Hematopoietic multipotent progenitor cell (in vitro differentiated cells): Measurements from ENCODE around the gene TCF4. TPM values are rescaled to one million over a fixed set of nuclear protein-coding genes. Genes with fewer than 3 reads are reported as not detected.

Source experiments
- DNase-seq, 3 donors: peaks; one replicate each; pipeline ENCODE4 v3.0.0-alpha.2; 2011 to 2015; ENCODE audit warnings: low read depth in 2 of 3, low spot score in 2 of 3
- total RNA-seq: library from RNA; depleted of rRNA; stranded (reverse); fragments of >200 nt; gene quantifications from one replicate; pipeline ENCODE4 v1.2.3, GENCODE V29; 2012

Gene TCF4
- total RNA-seq, 1 donor = 127 TPM

DNA sequence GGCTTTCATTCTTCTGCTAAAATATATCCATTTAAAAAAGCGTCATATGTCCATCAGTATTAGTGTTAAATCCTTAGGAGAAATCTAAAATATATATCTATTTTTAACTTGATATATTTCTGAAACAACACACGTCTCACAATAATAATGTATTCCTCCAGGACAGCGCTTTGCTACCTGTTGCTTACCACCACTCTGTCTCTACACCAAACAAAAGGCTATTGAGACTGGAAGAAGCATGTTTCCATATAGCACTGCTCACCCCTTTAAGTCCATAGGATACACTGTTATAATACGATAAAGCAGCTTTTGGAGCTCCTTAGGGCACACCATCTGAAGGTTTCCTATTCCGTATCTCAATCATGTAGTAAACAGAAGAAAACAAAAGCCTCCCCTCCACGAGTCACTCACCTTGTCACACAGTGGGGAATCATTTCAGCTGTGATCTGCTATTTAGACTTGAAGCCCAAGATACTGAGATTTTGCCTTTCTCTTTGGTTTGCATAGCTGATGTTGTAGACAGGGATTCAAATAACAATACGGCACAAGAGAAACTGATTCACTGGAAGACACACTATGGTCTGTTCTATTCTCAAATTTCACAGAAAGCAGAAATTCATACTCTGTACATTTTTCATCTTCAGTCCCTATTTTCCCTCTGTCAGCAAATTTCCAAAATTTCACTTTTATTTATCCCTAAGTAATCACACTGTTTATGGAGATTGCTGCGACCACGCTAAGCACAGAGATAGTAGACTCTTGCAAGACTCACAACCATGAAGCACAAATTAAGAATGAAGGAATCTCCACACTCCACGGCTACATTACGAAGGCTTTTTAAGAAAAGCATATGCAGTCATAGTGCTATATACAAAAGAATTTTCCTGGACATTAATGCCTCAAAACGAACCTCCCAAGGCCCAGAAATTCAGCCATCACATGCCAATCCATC lies 187.1 kb downstream of the TCF4 start:
- no peak for DNase-seq

DNA sequence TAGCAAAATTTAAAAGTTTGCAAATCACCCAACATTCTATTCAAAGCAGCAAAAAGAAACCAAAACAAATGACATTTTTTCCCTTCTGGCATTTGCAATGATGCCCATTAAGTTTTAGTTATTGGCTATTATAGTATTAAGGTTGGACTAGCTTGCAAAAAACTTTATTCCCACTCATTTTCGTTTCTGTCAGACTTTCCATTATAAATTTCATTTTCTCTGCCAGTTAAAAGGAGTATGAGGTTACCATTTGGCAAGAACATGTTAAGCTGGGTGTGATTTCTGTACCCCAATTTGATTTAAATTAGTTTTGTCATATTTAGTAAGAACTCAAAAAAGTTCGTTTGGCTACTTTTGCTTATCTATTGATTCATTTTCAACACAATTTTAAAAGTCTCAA lies 187.9 kb downstream of the TCF4 start:
- DNase-seq = no peak

DNA sequence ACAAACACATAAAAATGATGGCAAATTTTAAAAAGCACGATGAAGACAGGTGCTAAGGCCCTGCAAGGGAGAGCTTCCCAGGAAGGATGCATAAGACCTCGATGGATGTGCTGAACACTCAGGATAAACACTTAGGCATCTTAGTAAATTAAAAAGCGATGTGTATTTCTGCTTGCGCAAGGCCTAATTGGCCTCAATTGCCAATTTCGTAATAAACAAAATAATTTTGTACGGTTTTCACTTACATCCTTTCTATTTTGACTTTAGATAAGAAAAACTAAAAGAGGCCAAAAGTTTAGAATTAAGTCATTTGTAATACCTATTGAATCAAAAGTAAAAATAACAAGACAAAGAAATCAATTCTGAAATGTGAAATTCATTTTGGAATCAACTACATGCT lies 189.1 kb downstream of the TCF4 start:
- DNase-seq = no peak

DNA sequence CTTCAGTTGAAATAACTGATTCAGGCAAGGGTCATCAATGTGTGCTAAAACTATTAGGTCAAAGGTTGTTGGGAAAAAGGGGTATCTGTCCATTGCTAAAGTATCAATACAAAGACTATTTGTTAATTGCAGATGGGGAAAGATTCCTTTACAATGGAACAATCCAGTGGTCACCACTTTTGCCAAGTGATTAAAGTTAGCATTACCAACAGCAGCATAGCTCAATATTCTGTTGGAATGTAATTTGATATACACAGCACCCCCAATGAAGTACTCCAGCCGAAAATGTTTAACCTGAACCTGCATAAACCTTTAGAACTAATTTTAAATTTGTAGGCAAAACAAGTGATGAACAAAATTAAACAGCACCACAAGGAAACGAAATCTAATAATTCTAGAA lies 191.0 kb downstream of the TCF4 start:
- DNase-seq = no peak

DNA sequence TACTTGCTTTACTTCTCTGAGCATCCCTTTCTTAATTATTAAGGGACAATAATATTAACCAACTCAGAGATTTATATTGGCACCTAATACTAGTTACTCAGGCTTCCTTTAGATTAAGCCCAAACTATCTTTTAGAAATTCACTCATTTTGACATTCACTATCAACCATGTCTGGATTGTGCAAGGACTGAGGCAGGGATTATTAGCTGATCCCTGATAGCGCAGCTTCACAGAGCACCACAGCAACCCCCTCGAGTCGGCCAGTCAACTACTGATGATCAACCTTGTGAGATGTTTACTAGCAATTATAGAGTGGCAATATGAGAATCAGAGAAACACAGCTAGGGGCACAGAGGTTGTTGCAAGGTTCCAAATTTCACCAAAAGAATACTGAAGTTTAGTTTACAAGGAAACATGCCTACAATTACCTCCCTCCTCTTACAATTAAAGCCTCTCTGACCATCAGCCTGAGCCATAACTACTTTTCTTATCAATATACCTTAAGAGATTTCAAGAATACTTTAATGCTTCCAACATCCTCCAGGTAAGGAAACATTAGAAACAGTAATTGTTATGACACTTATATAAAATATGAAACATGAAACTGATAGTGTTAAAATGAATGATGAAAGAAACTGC lies 191.6 kb downstream of the TCF4 start:
- DNase-seq = no peak

DNA sequence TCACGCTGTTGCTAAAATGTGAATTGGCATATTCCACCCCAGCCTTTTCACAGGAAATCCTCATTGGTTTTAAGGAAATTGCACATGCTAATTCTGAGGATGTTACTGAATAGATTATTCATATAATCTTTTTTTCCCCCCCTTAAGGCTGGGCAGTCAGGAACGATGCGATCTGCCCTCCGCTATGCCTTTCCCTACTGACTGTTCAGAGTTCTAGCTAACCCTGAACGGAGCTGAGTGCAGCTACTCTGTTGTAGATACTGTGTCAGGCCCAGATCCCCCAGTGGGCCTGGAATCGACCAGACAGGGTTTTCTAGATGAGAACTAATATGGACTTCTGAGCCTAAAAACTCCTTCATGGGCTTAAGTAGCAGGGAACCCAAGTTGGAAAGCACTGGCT lies 192.2 kb downstream of the TCF4 start:
- no peak for DNase-seq

DNA sequence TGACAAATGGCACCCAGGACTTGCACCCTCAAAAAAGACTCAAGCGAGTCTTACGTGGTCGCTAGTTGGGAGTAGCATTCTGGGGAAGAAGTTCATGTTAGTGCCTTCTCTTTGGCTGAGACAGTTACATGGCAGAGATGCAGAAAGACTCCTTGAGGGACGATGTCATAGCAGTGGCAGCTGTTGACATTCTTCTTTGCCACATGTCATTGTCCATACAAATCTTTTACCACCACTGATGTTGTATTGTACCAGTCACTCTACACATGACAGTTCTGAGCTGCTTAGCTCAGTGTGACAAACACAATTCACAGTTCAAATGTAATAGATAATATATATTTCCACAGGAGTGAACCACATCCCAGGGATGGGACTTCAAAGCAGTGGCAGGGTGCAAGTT lies 197.1 kb downstream of the TCF4 start:
- no peak for DNase-seq

DNA sequence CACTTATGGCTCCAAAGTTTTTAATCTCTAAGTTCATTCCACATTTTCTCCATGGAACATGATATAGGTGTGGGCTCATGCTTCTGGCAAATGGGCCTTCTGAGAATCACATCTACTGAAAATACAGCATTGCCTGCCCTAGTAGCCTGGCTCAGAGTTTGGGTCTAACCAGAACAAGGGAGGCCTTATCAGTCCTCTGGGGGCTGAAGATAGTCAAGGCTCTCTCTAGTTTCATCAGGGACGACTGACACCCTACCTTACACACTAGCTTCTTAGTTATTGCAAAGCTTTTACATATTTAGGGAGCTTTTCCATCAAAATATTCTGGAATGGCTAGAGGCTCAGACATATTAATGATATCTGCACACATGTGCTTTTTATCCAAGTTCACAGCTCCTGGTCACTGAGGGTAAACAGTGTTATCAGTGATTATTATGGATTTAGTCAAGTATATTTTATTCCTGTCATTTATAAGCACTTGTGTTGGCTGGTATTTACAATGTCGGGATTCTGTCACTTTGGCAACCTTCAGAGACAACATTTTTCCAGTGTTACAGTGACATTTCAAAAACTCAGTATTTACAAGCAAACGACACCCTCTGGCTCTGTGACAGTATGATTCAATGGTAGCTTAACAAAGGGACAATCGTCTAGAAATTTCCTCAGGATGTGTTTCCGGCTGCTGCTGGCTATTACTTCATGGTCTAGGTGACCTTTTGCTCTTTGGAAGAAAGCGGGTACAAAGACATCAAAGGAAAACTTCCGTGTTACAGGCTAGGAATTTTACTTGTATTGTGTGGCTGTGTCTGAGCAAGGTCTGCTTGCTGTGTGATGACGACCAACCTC lies 200.6 kb downstream of the TCF4 start:
- DNase-seq = no peak

DNA sequence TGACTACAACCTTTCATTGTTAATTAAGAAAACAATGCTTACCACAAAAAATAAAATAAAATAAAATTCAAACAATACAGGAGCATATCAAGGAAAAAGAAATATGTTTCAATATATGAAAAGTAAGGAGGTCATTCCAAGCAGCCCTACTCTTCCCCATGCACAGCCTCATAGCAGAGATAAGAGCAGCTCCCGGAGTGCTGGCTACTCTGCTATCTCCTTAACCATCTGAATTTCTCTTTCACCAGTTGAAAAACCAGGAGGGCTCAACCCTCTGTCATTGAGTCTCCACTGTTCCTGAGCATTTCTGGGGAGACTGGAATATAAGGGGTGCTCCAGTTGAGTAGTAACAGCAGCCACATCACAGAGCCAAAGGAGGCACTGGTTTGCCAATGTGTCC lies 201.4 kb downstream of the TCF4 start:
- DNase-seq = no peak

DNA sequence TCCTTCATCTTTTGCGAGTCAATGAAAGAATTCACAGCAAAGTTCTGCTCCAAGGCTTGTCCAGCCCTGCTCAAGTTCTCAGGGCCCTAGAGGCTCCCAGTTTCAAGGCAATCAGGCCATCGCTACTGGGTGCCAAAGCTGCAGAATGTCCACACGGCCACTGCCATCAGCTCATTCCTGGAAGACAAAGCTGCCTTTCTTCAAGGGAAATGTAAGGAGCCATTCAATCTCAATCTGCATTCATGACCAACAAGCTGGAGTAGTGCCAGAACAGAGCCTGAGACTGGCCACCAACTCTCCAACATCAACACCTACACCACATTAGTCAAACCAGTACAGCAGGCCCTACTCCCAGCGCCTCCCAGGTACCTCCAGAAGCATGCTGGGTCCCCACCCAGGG lies 202.2 kb downstream of the TCF4 start:
- no peak for DNase-seq

DNA sequence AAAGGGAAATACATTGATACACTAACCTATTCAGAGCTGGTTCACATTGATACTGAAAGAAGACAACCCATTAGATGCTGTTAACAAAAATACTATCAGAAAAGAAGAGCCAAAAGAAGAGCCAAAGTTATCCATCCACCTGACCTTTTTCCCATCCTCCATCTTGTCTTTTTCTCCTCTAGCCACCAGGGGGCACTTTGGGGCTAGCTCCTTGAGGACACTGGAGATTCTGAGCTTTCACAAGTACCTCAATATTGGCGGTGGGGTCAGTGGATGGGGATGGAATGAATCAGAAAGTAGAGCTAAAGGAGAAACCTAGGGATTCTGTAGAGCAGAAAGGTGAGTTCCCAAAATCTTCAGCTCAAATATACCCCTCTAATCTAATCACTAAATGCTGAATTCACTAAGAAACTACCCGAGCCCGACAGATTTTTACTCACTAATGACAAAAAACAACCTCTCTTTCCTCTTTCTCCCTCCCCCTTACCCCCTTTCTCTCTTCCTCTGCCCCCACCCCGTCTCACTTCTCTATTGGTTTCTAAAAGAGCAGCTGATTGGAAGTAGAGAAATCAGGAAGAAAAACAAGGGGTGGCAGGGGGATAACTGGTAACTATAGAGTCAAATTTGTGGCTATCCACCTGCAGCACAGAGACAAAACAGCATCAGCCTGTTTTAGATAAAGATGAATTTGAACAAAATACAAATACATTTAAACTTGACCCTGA lies 203.3 kb downstream of the TCF4 start:
- DNase-seq = peak in 1 of 3 donors; percentile 33

DNA sequence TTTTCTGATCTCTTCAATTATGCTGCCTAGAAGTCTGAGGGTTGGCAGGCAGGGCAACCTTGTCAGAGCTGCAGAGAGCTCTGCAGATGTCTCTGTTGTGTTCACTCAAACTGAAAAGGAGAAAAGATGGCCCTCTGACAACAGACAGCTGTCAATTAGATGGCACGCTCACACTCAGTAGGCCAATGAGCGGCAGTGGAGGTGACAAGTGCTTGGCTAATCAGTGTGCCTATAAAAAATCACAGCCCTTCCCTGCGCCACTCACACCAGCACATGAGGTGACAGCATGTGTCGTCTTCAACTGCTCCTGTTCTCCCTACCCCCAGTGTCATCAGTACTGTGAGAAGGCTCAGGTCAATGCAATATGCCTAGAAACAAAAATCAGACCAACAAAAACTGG lies 203.9 kb downstream of the TCF4 start:
- DNase-seq = no peak

DNA sequence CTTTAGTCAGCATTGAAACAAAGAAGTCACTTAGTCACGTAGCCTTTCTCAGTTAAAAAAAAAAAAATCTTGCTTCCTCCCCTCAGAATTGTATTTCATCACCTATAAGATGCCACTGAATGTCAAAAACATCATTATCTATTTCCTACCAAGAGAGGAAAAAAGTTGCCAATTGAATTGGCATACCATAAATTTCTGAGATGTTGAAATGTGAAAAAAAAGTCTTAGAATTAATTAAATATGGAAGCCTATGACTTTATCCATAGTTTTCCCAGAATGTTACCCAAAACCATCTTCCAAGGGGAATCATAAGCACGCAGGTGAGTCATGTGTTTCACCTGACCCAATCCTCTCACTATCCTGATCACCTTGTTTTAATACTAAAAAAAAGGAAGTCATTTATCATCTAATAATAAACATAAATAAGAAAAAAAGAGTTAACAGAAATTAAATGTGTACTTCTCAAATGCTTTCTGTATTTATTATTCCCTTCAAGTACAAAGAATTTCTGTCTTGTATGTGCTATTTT lies 205.7 kb downstream of the TCF4 start:
- DNase-seq = peak in 1 of 3 donors; percentile 21

DNA sequence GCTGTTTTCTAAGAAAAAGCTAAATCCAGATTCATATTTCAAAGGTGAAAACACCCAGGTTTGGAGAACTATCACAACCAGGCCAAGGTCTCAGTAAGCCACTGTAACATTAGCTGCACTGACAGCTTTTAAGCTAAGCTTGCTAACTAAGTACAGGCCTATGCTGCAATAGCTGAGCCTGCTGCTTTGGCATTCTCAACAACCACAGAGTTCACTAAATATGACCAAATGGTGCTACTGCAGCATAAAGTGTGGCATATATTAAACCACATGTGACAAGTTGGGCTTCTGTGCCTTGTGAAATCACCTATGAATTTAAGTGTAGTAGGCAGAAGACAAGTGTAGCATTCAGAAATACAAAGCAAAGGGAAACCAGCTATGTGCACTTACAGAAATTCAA lies 206.7 kb downstream of the TCF4 start:
- DNase-seq = no peak

DNA sequence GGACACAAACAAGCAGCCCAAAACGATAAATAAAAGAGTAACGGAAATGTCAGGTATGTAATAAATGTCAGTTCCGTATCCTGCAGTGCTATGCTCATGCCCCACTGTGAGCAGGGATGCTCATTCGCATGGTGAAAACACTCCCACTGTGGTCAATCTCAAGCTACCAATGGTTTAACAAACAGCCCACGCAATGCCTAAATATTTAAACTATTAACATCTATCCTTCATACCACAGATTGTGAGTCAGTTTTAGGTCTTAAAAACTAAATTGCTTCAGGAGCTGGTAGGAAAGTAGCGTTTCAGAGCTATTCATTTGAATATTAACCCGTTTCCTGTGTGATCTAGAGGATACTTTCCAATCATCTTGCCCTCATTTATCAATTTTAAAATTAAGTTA lies 207.4 kb downstream of the TCF4 start:
- DNase-seq = no peak

DNA sequence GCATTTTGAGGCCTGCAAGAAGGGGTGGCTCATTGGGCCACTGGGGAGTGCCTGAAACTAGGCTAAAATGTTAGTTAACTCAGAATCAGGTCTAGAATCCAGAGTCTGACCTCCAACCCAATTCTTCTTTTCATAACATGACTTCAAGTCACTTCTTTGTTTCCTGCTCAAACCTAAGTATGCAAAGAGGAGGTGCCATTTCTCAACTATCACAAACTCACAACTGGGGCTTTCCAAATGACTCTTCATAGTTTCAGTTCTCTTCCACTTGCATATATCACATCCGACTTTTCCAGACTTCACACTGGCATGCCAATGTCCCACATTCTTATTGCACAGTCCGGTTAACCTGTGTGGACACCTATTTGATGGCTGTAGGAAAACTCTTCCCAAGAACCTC lies 211.6 kb downstream of the TCF4 start:
- no peak for DNase-seq

DNA sequence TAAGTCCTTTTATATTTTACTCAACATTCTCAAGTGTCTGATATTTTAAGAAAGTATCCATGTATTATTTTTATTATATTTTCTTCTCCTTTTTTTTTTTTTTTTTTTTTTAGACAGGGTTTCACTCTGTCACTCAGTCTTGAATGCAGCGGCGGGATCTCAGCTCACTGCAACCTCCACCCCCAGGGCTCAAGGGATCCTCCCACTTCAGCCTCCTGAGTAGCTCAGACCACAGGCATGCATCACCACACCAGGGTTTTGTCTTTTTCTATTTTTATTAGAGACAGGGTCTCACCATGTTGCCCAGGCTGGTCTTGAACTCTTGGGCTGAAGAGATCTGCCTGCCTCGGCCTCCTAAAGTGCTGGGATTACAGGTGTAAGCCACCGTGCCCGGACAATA lies 212.1 kb downstream of the TCF4 start:
- no peak for DNase-seq

DNA sequence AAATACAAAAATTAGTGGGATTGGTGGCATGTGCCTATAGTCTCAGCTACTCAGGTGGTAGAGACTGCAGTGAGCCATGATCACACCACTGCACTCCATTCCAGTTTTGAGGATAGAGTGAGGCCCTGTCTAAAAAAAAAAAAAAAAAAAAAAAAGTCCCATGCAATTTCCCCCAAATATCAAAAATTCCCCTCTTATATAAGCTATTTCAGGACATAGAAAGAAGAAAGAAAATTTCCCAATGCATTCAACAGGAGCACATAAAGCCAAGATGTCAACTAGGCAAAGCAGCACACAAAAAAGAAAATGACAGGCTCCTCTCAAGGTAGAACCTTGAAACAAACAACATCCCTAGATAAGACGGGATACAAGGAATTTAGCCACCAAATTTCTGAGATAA lies 213.3 kb downstream of the TCF4 start:
- no peak for DNase-seq

DNA sequence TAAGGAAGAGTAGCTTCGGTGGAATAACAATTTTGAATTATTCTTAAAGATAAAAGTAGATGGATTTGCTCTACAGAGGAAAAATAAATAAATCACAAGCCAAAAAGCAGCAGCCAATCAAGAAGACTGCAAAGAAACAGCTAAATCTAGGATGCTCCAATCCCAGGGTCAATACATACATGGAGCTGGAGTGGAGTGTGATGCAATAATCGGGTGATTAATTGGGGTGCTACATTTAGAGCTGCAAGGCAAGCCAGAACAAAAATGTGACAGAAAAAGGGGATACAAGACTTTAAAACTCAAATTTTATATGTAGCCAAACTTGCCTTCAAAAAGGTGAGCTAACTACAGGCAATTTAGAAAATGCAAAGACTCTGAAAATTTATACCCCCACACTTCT lies 215.8 kb downstream of the TCF4 start:
- DNase-seq = no peak

DNA sequence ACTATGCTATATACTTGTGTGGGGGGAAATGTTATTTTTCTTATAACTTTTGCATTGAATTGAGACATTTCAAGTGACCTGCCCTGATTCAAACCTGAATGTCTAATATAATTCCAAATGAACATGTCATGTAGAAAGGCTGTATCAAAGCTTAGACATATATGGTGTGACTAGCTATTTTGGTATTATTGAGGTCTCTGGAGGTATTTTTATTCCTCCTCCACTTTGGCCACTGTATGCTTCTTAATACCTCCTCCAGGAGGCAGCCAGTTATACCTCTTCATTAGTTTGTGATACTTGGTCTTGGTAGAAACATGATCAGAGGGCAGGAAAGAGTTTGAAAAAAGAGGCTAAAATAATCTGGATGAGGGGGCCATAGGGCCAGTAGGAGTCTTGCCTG lies 217.1 kb downstream of the TCF4 start:
- no peak for DNase-seq
